Lower lobe of right lung (tissue), 2 donors: Measurements from ENCODE around the gene SLC16A8. TPM values are rescaled to one million over a fixed set of nuclear protein-coding genes. Genes with fewer than 3 reads are reported as not detected.

Experiments used
- ATAC-seq, 2 donors: fragments of 200-7000 bp; cut with Tn5 transposase; one replicate each; pipeline ENCODE4 v1.9.1; 2020 to 2022; ENCODE audit warnings: mild to moderate bottlenecking in 2 of 2, moderate library complexity in 2 of 2
- DNase-seq: peaks from one replicate; pipeline ENCODE4 v3.0.0-alpha.2; 2020
- H3K27ac ChIP-seq: fragments of 200-600 bp; one replicate; pipeline ENCODE4 v1.8.0; 2022
- H3K27me3 ChIP-seq: fragments of 200-600 bp; one replicate; pipeline ENCODE4 v1.8.0; 2022; ENCODE audit warnings: low read depth
- H3K36me3 ChIP-seq: fragments of 200-600 bp; one replicate; pipeline ENCODE4 v1.8.0; 2022; ENCODE audit warnings: mild to moderate bottlenecking
- H3K4me1 ChIP-seq: fragments of 200-600 bp; one replicate; pipeline ENCODE4 v1.8.0; 2022
- H3K4me3 ChIP-seq: fragments of 200-600 bp; one replicate; pipeline ENCODE4 v1.8.0; 2022; ENCODE audit warnings: mild to moderate bottlenecking
- H3K9me3 ChIP-seq: fragments of 200-600 bp; one replicate; pipeline ENCODE4 v1.8.0; 2022
- CTCF ChIP-seq: fragments of 200-600 bp; IDR thresholded peaks from one replicate; pipeline ENCODE4 v1.8.0; 2022; ENCODE audit warnings: antibody characterized with exemption, mild to moderate bottlenecking
- intact Hi-C: fragments of 100-400 bp; cut with DNase I; formaldehyde crosslinking; loops from one replicate; pipeline ENCODE4 v1.11.0; 2022
- total RNA-seq: library from RNA; stranded (reverse); fragmentation: NEBNext Ultra II Directional; extraction: Animal tissue kit (Norgen Biotek cat#: 25700); gene quantifications from one replicate; pipeline ENCODE4 v1.2.1, GENCODE V29; 2021
- donor health status: DM: no; HTN: yes; CAD: no; lungs with severe emphysema.

The SLC16A8 gene
- total RNA-seq, 1 donor from 2014 or later: 0.24 TPM

GRCh38 chr22:38028344-38029130, 55.4 kb downstream of the SLC16A8 start:
- ATAC-seq: peak in 1 of 2 donors; percentile 24
- peak; percentile 23 for DNase-seq
- H3K4me1 ChIP-seq: peaks cover 10% of the 10 kb centered on the region
- H3K36me3 ChIP-seq: no peaks in the 10 kb centered on the region
- intact Hi-C loops: no loop called here
- H3K9me3 ChIP-seq: no peaks in the 10 kb centered on the region
- H3K27ac ChIP-seq: no peak overlapping the region
- H3K4me3 ChIP-seq: no peak overlapping the region
- TF ChIP-seq CTCF: no peak
- H3K27me3 ChIP-seq: no peaks in the 10 kb centered on the region

Other genes with a start within 250 kb of the SLC16A8 start
- 18.3 TPM for gene ANKRD54, start 239.8 kb downstream of the SLC16A8 start, total RNA-seq
- gene EIF3L, start 234.8 kb downstream of the SLC16A8 start, total RNA-seq: 385 TPM
- gene MICALL1, start 177.9 kb downstream of the SLC16A8 start, total RNA-seq: 32.2 TPM
- gene C22orf23, start 130.6 kb downstream of the SLC16A8 start, total RNA-seq: 1.2 TPM
- 60.3 TPM for gene POLR2F, start 130.5 kb downstream of the SLC16A8 start, total RNA-seq
- gene SOX10, start 99.6 kb downstream of the SLC16A8 start, total RNA-seq: not detected
- gene PICK1, start 26.8 kb downstream of the SLC16A8 start, total RNA-seq: 35.4 TPM
- 0.44 TPM for gene BAIAP2L2, start 26.5 kb upstream of the SLC16A8 start, total RNA-seq
- gene PLA2G6, start 97.6 kb upstream of the SLC16A8 start, total RNA-seq: 60.8 TPM
- gene MAFF, start 117.8 kb upstream of the SLC16A8 start, total RNA-seq: 41.3 TPM
- gene TMEM184B, start 188.8 kb upstream of the SLC16A8 start, total RNA-seq: 77.7 TPM
- 126 TPM for gene CSNK1E, start 233.2 kb upstream of the SLC16A8 start, total RNA-seq